Neutrophil (primary cell): ENCODE results near the gene TENM3.

Source experiments
- H3K27ac ChIP-seq: fragments of 200-600 bp; sonication (generic); 2 replicates; pipeline ENCODE4 v1.5.1; 2016; ENCODE audit warnings: mild to moderate bottlenecking, moderate library complexity
- H3K27me3 ChIP-seq: fragments of 200-600 bp; sonication (generic); 2 replicates; pipeline ENCODE4 v1.6.0; 2016; ENCODE audit warnings: mild to moderate bottlenecking
- H3K36me3 ChIP-seq: fragments of 200-600 bp; sonication (generic); 2 replicates; pipeline ENCODE4 v1.5.1; 2017
- H3K4me1 ChIP-seq, 2 experiments: fragments of 200-600 bp in 1 of 2; sonication (generic) in 1 of 2; 1 replicate in 1 of 2; 2 replicates in 1 of 2; pipeline versions ENCODE4 v1.5.1 to v1.6.1; 2013 to 2016; ENCODE audit warnings: low read depth in 1 of 2, low read length in 1 of 2, mild to moderate bottlenecking in 1 of 2, moderate library complexity in 1 of 2; ENCODE audit not compliant: control insufficient read depth in 1 of 2, insufficient read depth in 1 of 2
- H3K4me3 ChIP-seq, 2 experiments: fragments of 200-600 bp in 1 of 2; sonication (generic) in 1 of 2; 1 replicate in 1 of 2; 2 replicates in 1 of 2; pipeline ENCODE4 v1.5.1; 2013 to 2016; ENCODE audit warnings: low read depth in 1 of 2, low read length in 1 of 2, mild to moderate bottlenecking in 1 of 2, moderate library complexity in 1 of 2
- H3K9me3 ChIP-seq: fragments of 200-600 bp; sonication (generic); 2 replicates; pipeline ENCODE4 v1.5.1; 2016
- TF ChIP-seq, protein P1 (sequence below): fragments of 200-600 bp; sonication (generic); IDR thresholded peaks from 2 replicates; pipeline ENCODE4 v1.5.1; 2016; ENCODE audit warnings: antibody characterized with exemption

Gene TENM3

DNA sequence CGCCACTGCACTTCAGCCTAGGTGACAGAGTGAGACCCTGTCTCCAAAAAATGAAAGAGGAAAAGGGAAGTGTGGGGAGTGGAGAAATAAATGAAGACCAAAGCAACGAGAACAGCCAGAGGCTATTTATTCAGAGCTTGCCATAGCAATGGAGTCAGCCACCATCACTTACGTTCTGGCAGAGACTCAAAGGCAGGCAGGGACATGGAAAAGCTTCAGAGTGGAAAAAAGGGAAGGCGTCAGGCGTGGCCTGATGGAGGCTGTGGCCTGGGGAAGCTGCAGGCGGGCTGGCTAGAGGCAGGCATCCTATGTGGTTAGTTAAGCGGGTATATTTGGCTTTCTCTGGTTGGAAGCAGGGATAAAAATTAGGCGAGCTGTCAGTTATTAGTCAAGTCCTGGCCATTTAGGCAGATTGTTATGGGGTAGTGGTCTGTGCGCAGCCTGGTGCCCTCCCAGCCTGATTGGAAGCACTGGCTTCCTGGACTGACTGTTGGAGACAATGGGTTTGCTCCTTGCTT, 600.7 kb downstream of the TENM3 start:
- H3K36me3 ChIP-seq, result no peaks in the 10 kb centered on the region
- no peaks in the 10 kb centered on the region for H3K4me1 ChIP-seq
- H3K9me3 ChIP-seq, result no peaks in the 10 kb centered on the region
- TF ChIP-seq, protein P1, sequence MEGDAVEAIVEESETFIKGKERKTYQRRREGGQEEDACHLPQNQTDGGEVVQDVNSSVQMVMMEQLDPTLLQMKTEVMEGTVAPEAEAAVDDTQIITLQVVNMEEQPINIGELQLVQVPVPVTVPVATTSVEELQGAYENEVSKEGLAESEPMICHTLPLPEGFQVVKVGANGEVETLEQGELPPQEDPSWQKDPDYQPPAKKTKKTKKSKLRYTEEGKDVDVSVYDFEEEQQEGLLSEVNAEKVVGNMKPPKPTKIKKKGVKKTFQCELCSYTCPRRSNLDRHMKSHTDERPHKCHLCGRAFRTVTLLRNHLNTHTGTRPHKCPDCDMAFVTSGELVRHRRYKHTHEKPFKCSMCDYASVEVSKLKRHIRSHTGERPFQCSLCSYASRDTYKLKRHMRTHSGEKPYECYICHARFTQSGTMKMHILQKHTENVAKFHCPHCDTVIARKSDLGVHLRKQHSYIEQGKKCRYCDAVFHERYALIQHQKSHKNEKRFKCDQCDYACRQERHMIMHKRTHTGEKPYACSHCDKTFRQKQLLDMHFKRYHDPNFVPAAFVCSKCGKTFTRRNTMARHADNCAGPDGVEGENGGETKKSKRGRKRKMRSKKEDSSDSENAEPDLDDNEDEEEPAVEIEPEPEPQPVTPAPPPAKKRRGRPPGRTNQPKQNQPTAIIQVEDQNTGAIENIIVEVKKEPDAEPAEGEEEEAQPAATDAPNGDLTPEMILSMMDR, result no peak
- H3K27ac ChIP-seq, result no peak overlapping the region
- H3K4me3 ChIP-seq, result no peak overlapping the region
- no peaks in the 10 kb centered on the region for H3K27me3 ChIP-seq

DNA sequence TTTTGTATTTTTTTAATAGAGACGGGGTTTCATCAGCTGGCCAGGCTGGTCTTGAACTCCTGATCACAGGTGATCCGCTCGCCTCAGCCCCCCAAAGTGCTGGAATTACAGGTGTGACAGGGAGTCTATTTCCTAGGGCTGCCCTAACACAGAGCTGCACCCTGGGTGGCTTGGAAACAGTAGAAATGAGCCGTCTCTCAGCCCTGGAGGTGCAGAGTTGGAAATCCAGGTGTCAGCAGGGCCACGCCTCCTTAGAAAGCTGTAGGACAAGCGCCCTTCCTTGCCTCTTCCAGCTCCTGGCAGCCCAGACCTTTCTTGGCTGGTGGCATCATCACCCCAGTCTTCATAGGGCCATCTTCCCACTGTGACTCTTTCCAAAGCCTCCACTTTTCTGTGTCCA, 602.4 kb downstream of the TENM3 start:
- Histone ChIP-seq H3K27me3 (no peaks in the 10 kb centered on the region), H3K27ac (no peak overlapping the region), H3K9me3 (no peaks in the 10 kb centered on the region), H3K36me3 (no peaks in the 10 kb centered on the region), H3K4me1 (no peaks in the 10 kb centered on the region), H3K4me3 (no peak overlapping the region)
- TF ChIP-seq, protein P1, result no peak

DNA sequence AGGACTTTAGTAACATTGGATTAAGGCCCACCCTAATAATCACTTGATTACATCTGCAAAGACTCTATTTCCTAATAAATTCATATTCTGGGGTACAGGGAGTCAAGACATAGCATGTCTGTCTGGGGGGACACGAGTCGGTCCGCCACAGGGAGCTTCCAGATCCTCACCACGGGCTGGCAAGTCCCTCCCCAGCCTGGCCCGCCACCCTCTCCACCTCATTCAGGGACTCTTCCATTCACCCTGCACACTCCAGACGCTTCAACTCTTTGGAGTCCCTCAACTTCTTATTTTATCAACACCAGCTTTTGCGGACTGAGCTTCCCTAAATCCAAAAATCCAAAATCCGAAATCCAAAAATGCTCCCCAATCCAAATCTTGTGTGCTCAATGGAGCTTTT, 602.8 kb downstream of the TENM3 start:
- Histone ChIP-seq H3K4me3 (no peak overlapping the region), H3K27me3 (no peaks in the 10 kb centered on the region), H3K9me3 (no peaks in the 10 kb centered on the region), H3K36me3 (no peaks in the 10 kb centered on the region), H3K27ac (no peak overlapping the region), H3K4me1 (no peaks in the 10 kb centered on the region)
- TF ChIP-seq, protein P1, result no peak

DNA sequence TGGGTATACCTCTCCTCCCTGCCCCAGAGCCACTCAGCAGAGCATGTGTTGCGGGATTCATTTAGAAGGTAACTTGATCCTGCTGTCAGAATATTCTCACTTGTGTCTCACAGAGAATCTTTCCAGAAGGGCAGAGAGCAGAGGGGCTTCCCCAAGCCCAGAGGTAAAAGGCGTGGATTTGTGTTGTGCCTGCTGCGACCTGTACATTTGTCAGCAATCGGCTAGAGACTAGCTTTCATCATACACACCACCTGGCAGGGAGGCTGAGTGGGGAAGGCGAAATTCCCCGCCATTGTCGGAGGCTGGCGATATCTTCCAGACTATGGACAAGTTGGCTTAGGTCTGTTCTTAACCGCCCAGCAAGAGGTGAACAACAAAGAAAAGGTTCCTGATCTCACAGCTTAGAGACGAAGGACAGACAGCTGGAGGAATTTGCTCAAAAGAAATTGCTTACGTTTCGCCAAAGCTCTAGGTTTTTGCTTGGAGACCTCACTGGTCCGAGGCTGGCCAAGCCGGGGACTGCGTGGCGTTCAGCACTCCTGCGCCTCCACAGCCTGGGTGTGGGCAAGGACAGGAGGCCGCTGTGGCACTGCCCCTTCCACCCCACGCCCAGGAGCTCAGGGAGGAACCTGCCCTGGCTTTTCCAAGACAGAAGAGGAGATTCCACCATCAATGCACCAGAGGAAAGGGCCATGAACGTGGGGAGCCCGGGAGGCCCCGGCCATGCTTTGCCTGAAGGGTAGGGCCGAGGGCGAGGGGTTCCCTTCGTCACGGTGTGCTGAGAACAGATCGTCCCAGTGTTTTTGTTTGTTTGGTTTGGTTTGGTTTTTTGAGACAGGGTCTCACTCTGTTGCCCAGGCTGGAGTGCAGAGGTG, 604.6 kb downstream of the TENM3 start:
- Histone ChIP-seq H3K4me1 (no peaks in the 10 kb centered on the region), H3K4me3 (no peak overlapping the region), H3K36me3 (no peaks in the 10 kb centered on the region), H3K27me3 (no peaks in the 10 kb centered on the region), H3K27ac (no peak overlapping the region), H3K9me3 (no peaks in the 10 kb centered on the region)
- TF ChIP-seq, protein P1, result no peak

DNA sequence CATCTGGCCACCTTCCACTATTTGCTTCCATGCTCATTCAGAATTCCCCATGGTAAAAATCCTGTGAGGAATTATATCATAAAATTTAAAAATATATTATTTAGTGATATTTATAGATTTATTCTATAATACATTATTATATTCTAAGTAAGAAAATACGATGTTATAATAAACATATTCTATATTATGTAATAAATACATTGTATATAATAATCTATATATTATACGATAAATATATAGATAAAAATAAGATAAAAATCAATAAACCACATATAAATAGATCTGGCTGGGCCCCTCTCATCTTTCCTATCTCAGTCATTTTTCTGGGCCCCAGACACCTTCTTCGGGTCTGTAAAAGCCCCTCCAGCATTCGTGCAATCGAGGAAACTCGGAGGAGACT, 605.5 kb downstream of the TENM3 start:
- Histone ChIP-seq H3K9me3 (no peaks in the 10 kb centered on the region), H3K4me1 (no peaks in the 10 kb centered on the region), H3K27ac (no peak overlapping the region), H3K36me3 (no peaks in the 10 kb centered on the region), H3K4me3 (no peak overlapping the region), H3K27me3 (no peaks in the 10 kb centered on the region)
- TF ChIP-seq, protein P1, result no peak
